Thyroid gland (tissue), 4 donors: ENCODE data around the gene EXOC3L2.

Experiments used
- POLR2A ChIP-seq, 2 donors: fragments of 450-650 bp; IDR thresholded peaks; one replicate each; pipeline ENCODE4 v1.6.1; 2017; ENCODE audit warnings: antibody characterized with exemption in 2 of 2, mild to moderate bottlenecking in 2 of 2, moderate library complexity in 1 of 2
- TF ChIP-seq, protein P1 (sequence below), 6 experiments: fragments of 200-600 bp in 3 of 6; fragments of 450-650 bp in 3 of 6; sonication (generic) in 3 of 6; IDR thresholded peaks; one replicate each; pipeline ENCODE4 v1.5.1; 2016 to 2019; ENCODE audit warnings: antibody characterized with exemption in 6 of 6, mild to moderate bottlenecking in 2 of 6, inconsistent platforms in 1 of 6, moderate library complexity in 1 of 6

DNA sequence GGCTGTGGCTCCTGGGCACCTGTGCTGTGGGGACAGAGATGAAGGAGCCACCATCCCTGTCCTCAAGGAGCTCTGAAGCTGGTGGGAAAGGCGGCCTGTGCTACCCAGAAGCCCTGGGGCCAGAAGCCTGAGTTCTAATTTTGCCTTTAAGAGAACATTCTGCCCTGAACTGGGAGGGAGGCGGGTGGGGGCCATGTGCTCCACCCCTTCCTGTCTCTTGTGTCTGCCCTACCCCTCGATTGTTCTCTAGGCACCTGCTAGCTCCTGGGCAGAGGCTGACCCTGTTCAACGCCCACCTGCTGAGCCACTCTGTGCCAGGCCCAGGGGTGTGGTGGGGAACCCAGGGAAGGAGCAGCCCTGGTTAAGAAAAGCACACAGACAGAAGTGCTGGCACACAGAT, 73.0 kb downstream of the EXOC3L2 start:
- TF ChIP-seq, protein P1, sequence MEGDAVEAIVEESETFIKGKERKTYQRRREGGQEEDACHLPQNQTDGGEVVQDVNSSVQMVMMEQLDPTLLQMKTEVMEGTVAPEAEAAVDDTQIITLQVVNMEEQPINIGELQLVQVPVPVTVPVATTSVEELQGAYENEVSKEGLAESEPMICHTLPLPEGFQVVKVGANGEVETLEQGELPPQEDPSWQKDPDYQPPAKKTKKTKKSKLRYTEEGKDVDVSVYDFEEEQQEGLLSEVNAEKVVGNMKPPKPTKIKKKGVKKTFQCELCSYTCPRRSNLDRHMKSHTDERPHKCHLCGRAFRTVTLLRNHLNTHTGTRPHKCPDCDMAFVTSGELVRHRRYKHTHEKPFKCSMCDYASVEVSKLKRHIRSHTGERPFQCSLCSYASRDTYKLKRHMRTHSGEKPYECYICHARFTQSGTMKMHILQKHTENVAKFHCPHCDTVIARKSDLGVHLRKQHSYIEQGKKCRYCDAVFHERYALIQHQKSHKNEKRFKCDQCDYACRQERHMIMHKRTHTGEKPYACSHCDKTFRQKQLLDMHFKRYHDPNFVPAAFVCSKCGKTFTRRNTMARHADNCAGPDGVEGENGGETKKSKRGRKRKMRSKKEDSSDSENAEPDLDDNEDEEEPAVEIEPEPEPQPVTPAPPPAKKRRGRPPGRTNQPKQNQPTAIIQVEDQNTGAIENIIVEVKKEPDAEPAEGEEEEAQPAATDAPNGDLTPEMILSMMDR (IDR thresholded peaks at IDR 0.05), result no peak
- TF ChIP-seq POLR2A (IDR thresholded peaks at IDR 0.05), result no peak
